Measurements from ENCODE around the gene PDPR. TPM values are rescaled to one million over a fixed set of nuclear protein-coding genes. Genes with fewer than 3 reads are reported as not detected.

The PDPR gene
- total and polyA plus RNA-seq, 2 of the 4 experiments (the other 2 are of a cell fraction): 12.2 to 19.4 TPM

DNA sequence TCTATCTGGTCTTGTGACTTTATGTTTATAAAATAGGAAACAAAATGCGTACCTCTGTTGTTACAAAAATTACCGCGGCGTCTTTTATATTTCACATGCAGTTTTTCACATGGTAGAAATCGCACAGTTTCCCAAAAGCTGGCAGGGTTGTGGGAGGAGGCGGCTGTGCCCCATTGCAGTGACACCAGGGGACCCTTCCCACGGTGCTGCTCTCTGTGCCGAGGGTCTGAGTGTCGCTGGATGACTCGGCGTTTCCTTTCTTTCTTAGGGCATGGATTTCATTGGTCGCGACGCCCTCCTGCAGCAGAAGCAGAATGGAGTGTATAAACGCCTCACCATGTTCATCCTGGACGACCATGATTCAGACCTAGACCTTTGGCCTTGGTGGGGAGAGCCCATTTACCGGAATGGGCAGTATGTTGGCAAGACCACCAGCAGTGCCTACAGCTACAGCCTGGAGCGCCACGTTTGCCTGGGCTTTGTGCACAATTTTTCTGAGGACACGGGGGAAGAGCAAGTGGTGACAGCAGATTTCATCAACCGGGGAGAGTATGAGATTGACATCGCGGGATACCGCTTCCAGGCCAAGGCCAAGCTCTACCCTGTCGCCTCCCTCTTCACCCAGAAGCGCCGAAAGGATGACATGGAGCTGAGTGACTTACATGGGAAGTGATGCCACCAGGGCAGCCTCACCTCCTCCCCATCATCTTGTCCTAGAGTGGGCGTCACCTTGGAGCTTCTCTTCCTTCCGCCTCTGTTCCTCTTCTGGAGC lies 42.3 kb downstream of the PDPR start:
- Histone ChIP-seq H3K9me1 (ENCODE audit: insufficient read depth, low read length) (peaks cover 15% of the 10 kb centered on the region), H2AK9ac (replicated peaks; ENCODE audit: low read depth, low read length, poor library complexity) (no peak overlapping the region), H2AFZ (replicated peaks; ENCODE audit: low read length, poor library complexity) (no peak overlapping the region), H3K36me3 (ENCODE audit: control insufficient read depth, insufficient read depth, low read length) (peaks cover 74% of the 10 kb centered on the region), H3K23ac (ENCODE audit: low read depth, low read length) (no peak overlapping the region), H4K20me1 (ENCODE audit: insufficient read depth, low read length) (no peaks in the 10 kb centered on the region), H3K4me1 (ENCODE audit: control insufficient read depth, insufficient read depth, low read length) (no peaks in the 10 kb centered on the region), H4K8ac (ENCODE audit: low read depth in 2 of 2, low read length in 2 of 2) (no peak overlapping the region), H2BK5ac (ENCODE audit: low read depth, low read length, poor library complexity, severe bottlenecking) (no peak overlapping the region), H3K27me3 (ENCODE audit: control insufficient read depth, insufficient read depth, low read length) (no peaks in the 10 kb centered on the region), H3K56ac (ENCODE audit: extremely low read depth, insufficient read depth, low read length) (no peak overlapping the region), H2BK15ac (ENCODE audit: low read depth, low read length) (no peak overlapping the region), H2BK20ac (ENCODE audit: low read depth, low read length) (no peak overlapping the region), H3K79me1 (ENCODE audit: low read depth in 1 of 2, low read length in 2 of 2) (no peaks in the 10 kb centered on the region), H2AK5ac (ENCODE audit: low read depth, low read length) (no peak overlapping the region), H3K18ac (ENCODE audit: low read depth, low read length) (no peak overlapping the region), H3K14ac (replicated peaks; ENCODE audit: low read depth, low read length) (no peak overlapping the region), H4K91ac (ENCODE audit: insufficient read depth, low read depth, low read length) (no peak overlapping the region), H4K5ac (ENCODE audit: low read depth, low read length) (no peak overlapping the region), H3K4me3 (ENCODE audit: insufficient read depth, low read depth, low read length) (no peak overlapping the region), H3K9ac (ENCODE audit: low read depth, low read length) (no peak overlapping the region), H3K9me3 (ENCODE audit: control insufficient read depth, insufficient read depth, low read length) (no peaks in the 10 kb centered on the region), H3K4me2 (ENCODE audit: low read depth, low read length) (no peak overlapping the region), H3K27ac (ENCODE audit: insufficient read depth, low read length) (no peak overlapping the region), H2BK120ac (ENCODE audit: low read depth, low read length) (no peak overlapping the region), H3K4ac (ENCODE audit: low read depth, low read length) (no peak overlapping the region)
- ChIA-PET CTCF (no interaction called here), POLR2A (ENCODE audit: unreplicated experiment) (no interaction called here)
- dilution Hi-C loops (cut with HindIII; ENCODE audit: low sequenced_read_pairs, unreplicated experiment): no loop called here
- no TSS peak for BruUV-seq (replicated peaks)
- WGBS, 2 experiments (ENCODE audit: extremely low coverage in 2 of 2, insufficient read length in 1 of 2): 92% methylated on average over 26 of the region's 29 CpGs; no CpG with 5 or more reads in 1 of the 2 experiments
- DNase-seq (no peak), ATAC-seq (ENCODE audit: low read depth) (no peak)
- in situ Hi-C loops (cut with MboI; ENCODE audit: low sequenced_read_pairs): no loop called here
- intact Hi-C loops (cut with micrococcal nuclease): no loop called here
- TF ChIP-seq, protein P1, sequence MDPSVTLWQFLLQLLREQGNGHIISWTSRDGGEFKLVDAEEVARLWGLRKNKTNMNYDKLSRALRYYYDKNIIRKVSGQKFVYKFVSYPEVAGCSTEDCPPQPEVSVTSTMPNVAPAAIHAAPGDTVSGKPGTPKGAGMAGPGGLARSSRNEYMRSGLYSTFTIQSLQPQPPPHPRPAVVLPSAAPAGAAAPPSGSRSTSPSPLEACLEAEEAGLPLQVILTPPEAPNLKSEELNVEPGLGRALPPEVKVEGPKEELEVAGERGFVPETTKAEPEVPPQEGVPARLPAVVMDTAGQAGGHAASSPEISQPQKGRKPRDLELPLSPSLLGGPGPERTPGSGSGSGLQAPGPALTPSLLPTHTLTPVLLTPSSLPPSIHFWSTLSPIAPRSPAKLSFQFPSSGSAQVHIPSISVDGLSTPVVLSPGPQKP (IDR thresholded peaks at IDR 0.05; ENCODE audit: borderline replicate concordance, low read depth, low read length): no peak
- TF ChIP-seq NFE2L2 (IDR thresholded peaks at IDR 0.05; ENCODE audit: low read depth, low read length): peak; percentile 72
- TF ChIP-seq MAFK (IDR thresholded peaks at IDR 0.05; ENCODE audit: low read depth, low read length): no peak
